NCI-H2227 (cell line): Measurements from ENCODE around the gene INHBE.
"Not testable (repeated sequence)": the region's sequence is repeated elsewhere in the genome, so short reads cannot be mapped to it uniquely, and the experiment has no call there.

Experiments
- DNase-seq: peaks from one replicate; lab custom pipeline; 2025; ENCODE audit not compliant: unreplicated experiment; lab: John Stamatoyannopoulos, UW

INHBE gene

DNA sequence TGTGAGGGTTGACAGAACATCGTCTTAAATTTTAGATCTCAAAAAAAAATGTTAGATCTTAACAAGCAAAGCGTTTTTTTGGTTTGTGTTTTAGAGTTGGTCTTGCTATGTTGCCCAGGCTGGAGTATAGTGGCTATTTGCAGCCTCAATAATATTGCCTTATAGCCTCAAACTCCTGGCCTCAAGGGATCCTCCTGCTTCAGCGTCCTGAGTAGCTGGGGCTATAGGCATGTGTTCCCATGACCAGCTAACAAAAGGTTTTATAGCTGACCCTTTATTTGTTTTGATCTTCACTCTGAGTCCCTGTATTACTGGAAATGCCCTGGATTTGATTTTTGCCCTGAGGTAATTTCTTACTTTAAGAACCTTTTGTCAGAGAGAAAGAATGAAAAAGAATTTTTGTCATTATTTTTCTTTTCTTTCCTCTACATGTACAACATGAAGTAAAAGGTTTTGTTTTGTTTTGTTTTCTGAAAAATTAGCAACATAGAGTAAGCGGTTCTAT lies 15.3 kb upstream of the INHBE start:
- no peak for DNase-seq

DNA sequence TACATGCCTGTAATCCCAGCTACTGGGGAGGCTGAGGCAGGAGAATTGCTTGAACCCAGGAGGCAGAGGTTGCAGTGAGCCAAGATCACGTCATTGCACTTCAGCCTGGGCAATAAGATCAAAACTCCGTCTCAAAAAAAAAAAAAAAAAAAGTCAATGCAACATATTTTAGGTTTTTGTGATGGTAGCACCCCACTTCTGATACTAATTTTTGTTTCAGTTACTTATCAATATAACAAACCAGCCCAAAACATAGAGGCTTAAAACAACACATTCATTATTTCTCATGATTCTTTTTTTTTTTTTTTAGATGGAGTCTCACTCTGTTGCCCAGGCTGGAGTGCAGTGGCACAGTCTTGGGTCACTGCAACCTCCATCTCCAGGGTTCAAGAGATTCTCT lies 13.7 kb upstream of the INHBE start:
- not testable (repeated sequence) for DNase-seq

DNA sequence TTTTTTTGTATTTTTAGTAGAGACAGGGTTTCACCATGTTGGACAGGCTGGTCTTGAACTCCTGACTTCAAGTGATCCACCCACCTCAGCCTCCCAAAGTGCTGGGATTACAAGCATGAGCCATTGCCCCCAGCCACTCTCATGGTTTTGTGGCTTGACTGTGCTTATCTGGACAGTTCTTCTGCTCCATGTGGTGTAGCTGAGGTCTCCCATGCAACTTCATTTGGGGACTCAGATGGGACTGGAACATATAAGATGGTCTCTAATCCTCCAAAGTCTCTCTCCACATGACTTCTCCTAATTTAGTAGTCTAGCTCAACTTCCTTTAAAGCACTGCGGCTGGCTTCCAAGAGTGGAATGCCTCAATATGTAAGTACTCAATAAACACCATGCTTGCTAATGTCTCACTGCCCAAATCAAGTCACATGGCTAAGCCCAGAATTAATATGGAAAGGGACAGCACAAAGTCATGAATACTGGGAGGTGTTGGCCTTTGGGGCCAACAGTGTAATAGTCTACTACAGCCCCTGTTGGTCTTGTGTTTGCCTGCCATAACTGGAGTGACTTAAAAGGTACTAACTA lies 13.2 kb upstream of the INHBE start:
- no peak for DNase-seq

DNA sequence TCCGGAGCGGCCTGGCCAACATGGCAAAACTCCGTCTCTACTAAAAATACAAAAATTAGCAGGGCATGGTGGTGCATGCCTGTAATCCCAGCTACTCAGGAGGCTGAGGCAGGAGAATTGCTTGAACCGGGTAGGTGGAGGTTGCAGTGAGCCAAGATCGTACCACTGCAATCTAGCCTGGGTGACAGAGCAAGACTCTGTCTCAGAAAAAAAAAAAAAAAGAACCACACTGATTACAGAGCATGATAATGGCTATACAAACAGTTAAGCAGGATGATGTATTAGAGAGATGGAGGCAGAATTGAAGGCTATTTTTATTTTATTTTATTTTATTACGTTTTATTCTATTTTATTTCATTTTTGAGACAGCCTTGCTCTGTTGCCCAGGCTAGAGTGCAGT lies 10.8 kb upstream of the INHBE start:
- DNase-seq = not testable (repeated sequence)

DNA sequence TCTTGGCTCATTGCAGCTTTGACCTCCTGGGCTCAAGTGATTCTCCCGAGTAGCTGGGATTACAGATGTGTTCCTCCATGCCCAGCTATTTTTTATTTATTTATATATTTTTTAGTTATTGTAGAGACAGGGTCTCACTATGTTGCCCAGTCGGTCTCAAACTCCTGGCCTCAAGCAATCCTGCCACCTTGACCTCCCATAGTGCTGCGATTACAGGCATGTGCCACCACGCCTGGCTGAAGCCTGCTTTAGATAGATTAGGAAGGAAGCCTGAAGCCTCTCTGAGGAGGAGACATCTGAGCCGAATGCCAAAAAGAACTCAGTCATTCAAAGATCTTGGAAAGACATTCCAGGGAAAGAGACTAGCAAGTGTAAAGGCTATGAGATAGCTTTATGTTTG lies 10.4 kb upstream of the INHBE start:
- no peak for DNase-seq

DNA sequence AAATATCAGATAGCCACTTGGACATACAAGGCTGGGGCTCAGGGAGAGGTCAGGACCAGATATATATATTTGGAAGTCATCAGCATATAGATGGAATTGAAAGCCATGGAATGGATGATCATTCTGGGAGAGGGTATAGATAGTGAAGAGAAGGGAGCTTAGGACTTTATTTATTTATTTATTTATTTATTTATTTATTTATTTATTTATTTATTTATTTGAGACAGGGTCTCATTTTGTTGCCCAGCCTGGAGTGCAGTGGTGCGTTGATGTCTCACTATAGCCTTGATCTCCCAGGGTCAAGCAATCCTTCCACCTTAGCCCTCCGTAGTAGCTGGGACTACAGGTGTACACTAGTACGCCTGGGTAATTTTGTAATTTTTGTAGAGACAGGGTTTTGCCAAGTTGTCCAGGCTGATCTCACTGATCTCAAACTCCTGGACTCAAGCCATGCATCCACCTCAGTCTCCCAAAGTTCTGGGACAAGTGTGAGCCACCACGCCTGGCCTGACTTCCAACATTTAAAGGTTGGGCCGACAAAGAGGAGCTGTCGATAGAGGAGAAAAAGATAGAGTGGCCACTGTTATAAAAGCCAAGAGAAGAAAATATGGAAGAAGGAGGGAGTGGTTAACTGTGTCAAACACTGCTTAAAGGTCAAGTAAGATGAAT lies 8.7 kb upstream of the INHBE start:
- no peak for DNase-seq

DNA sequence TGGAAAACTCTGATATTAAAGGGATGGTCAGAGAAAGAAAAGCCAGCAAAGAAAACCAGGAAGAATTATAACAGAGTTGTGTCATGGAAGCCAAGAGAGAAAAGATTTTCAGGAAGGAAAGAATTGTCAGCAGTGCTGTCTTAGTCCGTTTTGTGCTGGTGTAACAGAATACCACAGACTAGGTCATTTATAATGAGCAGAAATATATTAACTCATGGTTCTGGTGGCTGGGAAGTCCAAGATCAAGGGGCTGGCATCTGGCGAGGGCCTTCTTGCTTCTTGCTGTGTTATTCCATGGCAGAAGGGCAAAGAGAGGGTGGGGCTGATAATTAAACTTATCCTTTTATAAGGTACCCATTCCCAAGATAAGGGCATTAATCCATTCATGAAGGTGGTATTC lies 6.4 kb upstream of the INHBE start:
- DNase-seq = no peak

DNA sequence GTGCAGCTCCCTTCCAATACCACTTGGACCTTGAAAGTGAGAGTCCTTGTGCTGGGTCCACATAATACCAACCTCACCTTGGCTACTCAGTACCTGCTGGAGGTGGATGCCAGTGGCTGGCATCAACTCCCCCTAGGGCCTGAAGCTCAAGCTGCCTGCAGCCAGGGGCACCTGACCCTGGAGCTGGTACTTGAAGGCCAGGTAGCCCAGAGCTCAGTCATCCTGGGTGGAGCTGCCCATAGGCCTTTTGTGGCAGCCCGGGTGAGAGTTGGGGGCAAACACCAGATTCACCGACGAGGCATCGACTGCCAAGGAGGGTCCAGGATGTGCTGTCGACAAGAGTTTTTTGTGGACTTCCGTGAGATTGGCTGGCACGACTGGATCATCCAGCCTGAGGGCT lies 5.7 kb upstream of the INHBE start:
- DNase-seq = no peak

DNA sequence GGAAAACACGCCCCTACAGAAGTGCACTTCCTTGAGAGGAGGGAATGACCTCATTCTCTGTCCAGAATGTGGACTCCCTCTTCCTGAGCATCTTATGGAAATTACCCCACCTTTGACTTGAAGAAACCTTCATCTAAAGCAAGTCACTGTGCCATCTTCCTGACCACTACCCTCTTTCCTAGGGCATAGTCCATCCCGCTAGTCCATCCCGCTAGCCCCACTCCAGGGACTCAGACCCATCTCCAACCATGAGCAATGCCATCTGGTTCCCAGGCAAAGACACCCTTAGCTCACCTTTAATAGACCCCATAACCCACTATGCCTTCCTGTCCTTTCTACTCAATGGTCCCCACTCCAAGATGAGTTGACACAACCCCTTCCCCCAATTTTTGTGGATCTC lies 5.0 kb upstream of the INHBE start:
- no peak for DNase-seq

DNA sequence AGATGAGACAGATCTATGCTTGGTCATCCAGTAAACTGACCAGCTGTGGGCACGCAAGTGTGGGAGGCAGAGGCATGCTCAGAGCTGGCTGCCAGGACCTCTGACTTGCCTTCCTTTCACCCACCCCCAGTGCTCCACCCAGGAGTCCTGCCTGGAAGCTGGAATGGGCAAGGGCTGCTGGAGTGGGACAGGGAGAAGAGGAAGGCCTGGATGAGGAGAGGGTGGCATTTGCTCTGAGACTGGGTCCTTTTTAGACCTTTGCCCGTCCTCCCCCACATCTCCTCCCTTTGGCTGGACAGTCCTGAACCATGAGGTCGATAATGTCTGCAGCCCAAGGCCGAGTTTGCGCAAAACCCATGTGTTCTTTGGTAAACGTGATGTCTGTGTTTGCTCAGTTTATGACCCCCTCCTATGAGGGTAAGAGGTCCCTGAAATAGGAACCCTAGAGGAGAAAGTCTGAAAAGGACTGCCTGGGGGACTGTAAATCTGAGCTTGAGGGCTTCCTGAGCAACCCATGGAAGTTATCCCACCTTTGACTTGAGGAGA lies 3.8 kb upstream of the INHBE start:
- no peak for DNase-seq

DNA sequence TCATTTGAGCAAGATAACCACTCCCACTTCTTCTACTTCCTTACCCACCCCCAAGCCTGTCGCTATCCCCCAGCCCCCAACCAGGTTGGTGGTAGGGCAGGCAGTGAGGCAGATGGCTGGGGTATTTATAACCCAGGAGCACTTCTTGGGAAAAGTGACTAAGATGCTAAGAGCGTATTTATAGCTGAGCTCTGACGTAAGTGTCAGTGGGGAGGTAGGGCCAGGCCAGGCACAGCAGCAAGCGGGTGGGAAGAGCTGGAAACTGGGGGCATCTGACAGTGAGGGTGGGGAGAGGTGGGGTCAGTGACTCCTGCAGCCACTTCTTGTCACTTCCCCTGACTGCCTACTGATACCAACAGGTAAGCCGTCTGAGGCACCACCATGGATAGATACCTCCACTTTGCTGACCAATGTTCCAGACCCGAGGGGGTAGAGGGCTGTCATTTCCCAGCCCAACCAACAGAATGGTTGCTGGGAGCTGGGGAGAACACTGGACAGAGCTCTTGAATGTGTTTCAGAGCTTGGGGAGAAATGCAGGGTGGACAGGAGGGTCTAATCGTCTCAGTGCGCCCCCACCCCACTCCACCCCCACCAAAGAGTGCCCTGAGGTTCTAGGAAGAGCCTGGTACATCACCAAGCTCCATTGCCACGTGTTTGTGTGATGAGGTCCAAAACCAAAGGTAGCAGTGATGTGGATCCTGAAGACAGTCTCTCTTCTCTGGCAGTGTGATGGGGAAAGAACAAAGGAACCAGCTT lies 2.7 kb upstream of the INHBE start:
- peak; percentile 24 for DNase-seq

DNA sequence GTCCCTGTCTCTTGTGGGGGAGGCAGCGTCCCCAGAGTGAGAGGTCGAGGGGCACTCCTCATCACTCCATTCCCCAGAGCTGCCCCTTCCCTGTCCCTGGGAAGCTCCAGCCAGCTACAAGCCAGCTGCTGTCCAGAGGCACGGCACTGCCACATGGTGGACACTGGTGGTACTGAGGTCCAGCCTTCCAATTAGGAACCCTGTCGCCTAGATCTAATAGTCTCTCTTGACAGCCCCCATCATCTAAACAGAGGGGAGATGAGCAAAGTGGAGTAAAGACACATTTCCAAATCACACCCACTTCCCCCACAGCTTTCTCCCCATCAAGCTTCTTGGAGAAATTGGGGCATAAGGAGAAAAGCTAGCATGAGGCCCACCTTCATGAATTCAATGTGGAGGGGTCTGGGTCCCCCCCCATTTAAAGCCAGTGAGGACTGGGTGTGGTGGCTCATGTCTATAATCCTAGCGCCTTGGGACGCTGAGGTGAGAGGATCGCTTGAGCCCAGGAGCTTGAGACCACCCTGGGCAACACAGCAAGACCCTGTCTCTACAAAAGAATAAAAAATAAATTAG lies 2.1 kb upstream of the INHBE start:
- peak; percentile 75 for DNase-seq

DNA sequence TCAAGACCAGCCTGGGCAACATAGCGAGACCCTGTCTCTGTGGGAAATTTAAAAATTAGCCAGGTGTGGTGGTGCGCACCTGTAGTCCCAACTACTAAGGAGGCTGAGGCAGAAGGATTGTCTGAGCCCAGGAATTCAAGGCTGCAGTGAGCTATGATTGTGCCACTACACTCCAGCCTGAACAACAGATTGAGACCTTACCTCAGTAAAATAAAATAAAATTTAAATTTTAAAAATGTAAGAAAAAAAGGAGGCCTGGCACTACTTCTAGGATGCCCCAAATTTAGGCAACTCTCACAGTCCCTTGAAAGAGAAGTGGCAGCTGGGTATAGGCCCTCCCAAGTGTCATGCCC lies 918 bp upstream of the INHBE start:
- DNase-seq = no peak

DNA sequence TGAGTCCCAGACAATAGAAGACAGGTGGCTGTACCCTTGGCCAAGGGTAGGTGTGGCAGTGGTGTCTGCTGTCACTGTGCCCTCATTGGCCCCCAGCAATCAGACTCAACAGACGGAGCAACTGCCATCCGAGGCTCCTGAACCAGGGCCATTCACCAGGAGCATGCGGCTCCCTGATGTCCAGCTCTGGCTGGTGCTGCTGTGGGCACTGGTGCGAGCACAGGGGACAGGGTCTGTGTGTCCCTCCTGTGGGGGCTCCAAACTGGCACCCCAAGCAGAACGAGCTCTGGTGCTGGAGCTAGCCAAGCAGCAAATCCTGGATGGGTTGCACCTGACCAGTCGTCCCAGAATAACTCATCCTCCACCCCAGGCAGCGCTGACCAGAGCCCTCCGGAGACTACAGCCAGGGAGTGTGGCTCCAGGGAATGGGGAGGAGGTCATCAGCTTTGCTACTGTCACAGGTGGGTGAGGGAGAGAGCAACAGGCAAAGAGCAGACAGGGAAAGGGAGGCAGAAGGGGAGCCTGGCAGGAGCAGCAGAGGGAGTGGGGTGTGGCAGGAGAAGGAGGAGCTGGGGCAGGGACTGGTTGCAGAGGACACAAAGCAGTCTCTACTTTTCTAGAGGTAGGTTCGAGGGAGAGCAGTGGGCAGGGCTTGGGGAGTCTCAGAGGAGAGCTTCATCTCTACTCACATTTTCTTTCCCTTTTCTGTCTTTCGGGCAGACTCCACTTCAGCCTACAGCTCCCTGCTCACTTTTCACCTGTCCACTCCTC lies 452 bp downstream of the INHBE start:
- DNase-seq = no peak

DNA sequence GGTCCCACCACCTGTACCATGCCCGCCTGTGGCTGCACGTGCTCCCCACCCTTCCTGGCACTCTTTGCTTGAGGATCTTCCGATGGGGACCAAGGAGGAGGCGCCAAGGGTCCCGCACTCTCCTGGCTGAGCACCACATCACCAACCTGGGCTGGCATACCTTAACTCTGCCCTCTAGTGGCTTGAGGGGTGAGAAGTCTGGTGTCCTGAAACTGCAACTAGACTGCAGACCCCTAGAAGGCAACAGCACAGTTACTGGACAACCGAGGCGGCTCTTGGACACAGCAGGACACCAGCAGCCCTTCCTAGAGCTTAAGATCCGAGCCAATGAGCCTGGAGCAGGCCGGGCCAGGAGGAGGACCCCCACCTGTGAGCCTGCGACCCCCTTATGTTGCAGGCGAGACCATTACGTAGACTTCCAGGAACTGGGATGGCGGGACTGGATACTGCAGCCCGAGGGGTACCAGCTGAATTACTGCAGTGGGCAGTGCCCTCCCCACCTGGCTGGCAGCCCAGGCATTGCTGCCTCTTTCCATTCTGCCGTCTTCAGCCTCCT lies 1.1 kb downstream of the INHBE start:
- DNase-seq = peak; percentile 57

DNA sequence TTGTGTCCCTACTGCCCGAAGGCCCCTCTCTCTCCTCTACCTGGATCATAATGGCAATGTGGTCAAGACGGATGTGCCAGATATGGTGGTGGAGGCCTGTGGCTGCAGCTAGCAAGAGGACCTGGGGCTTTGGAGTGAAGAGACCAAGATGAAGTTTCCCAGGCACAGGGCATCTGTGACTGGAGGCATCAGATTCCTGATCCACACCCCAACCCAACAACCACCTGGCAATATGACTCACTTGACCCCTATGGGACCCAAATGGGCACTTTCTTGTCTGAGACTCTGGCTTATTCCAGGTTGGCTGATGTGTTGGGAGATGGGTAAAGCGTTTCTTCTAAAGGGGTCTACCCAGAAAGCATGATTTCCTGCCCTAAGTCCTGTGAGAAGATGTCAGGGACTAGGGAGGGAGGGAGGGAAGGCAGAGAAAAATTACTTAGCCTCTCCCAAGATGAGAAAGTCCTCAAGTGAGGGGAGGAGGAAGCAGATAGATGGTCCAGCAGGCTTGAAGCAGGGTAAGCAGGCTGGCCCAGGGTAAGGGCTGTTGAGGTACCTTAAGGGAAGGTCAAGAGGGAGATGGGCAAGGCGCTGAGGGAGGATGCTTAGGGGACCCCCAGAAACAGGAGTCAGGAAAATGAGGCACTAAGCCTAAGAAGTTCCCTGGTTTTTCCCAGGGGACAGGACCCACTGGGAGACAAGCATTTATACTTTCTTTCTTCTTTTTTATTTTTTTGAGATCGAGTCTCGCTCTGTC lies 1.8 kb downstream of the INHBE start:
- DNase-seq = no peak

DNA sequence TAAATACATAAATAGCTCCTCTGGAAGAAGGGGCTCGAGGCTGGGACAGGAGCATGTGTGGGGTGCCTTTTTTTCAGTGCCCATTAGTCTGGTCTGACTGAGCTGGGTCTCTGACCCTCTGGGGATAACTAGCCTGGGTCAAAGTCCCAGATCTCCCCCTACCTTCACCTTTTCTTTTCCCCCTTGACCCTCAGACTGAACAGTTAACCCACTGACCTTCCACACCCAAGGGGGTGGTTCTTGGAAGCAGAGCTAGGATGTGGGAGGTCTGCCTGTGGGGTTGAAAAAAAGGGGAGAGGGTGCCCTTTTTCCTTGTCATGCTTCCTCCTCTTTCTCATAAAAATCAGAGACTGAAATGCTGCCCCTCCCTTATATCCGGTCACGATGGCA lies 3.6 kb downstream of the INHBE start:
- no peak for DNase-seq

DNA sequence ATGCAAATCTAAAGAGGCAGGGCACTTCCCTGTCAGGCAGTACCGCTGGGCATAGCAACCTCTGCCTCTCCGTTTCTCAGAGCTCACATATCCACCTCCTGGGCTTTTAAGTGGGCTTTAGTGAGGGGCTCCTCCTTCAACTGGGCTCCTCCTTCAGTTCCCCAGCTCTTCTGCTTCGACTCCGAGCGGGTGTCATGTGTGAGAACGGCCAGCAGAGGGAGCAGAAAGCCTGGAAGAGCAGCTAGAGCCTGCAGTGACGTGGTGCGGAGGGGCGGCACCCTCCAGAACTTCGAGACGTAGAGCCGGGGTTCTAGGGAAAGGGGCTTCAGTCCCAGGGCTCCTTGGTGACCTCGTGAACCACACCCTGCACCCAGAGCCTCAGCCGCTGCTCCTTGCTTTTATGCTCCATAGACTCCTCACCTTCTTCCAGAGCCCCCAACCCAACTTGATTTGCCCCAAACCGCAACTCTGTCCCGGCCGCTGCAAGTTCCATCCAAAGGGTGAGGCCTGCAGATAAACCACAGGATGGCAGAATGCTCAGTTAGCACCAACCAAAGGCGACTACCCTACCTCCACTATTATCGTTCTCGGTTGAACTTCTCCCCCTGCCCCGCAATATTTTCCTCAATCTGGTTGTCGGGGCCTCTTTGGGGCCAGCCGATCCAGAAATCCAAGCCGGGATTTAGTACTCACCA lies 4.1 kb downstream of the INHBE start:
- peak; percentile 94 for DNase-seq

DNA sequence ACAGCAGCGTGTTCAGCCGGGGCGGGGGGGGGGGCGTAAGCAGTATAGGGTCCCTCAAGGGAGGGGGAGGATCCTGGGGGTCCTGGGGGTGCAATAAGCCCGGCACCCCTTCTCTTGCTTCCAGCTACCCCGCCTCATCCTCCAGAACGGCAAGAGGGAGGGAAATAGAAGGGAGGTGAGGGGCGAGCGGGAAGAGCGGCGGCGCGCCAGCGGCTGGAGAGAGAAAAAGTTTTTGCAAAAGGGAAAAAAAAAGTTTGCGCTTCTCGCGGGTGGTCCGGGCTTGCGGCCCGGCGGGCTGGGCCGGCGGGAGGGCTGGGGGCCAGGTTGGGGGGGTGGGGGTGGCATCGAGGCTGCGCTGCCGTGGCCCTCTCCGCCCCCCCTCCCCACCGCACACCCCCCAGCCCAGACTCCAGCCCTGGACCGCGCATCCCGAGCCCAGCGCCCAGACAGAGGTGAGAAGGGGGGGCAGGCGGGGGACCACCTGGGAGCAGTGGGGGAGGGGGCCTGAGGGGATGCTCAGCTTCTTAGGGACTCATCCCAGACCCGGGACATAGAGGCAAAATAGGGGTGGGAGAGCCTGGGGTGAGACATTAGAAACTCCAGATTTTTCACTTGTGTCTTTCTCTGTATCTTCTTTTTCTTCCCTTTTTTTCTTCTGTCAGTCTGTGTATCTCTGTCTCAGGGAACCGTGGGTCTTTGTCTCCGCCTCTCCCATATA lies 4.8 kb downstream of the INHBE start, which contains the start of gene GLI1:
GLI1 (plus strand) TSS at position 36 of the 718 bp plus-strand sequence. CDS start 3,907 bp downstream, outside the sequence.
- DNase-seq = no peak
